CD4-positive, alpha-beta T cell treated with Interleukin-21 for 1 hour (primary cell): ENCODE data around the gene SLC35E2B.
"Not testable (repeated sequence)": the region's sequence is repeated elsewhere in the genome, so short reads cannot be mapped to it uniquely, and the experiment has no call there.

ENCODE experiments used
- DNase-seq: peaks from one replicate; pipeline ENCODE4 v3.0.0-alpha.2; 2020

SLC35E2B gene

GRCh38 chr1:1637479-1637875 is 55.1 kb downstream of the SLC35E2B start:
- not testable (repeated sequence) for DNase-seq

DNA sequence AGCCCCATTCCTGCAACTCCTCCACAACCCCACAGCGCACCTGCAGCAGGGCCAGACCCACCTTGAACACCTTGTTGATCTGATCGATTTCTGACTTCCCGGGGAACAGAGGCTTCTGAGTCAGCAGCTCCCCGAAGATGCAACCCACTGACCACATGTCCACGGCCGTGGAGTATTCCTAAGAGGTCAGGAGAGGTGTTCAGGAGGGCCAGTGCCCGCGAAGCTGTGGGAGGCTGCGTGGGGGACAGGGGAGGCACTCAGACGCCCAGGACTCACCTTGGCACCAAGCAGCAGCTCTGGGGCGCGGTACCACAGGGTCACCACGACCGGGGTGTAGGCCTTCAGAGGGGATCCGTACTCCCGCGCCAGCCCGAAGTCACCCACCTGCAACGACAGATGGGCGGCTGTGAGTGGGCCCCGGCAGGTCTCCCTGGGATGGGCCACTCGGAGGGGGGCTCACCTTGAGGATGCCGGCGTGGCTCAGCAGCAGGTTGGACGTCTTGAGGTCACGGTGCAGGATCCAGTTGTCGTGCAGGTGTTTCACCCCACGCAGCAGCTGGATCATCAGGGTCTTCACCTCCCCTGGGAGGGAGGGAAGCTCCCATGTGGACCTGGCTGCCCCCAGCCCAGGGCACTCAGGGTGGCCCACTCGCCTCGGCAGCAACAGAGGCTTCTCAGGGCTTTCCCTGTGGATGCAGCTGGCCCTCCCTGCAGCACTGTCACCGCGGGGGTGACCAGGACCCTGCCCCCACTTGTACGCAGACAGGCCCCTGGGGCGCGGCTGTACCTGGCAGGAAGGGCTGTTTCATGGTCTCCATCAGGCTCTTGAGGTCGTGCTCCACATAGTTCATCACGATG is 55.7 kb downstream of the SLC35E2B start:
- DNase-seq, result not testable (repeated sequence)

GRCh38 chr1:1634613-1635012 is 58.0 kb downstream of the SLC35E2B start:
- DNase-seq, result not testable (repeated sequence)

DNA sequence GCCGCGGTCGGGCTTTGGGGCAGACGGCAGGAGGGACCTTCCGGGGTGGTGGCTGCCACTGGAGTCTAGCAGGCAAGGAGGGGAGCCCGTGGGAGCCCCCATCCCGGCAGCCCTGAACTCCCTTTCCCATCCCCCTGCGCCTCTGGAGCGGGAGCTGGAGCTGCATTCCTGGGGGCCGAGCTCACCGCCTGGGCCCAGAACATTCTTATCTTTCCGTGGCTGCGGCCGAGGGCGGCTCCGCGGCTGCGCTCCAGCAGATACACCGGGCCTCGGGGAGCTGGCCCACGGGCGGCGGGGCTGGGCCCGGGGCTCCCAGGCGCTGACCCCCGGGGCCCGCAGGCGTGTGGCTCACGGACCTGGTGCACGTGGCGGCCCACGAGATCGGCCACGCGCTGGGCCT is 59.2 kb downstream of the SLC35E2B start:
- not testable (repeated sequence) for DNase-seq

GRCh38 chr1:1631782-1632420 is 60.7 kb downstream of the SLC35E2B start, which contains the start of gene MMP23B:
MMP23B (plus strand) TSS chr1:1632173; CDS start chr1:1632219, 46 bp downstream.
- DNase-seq, result no peak

DNA sequence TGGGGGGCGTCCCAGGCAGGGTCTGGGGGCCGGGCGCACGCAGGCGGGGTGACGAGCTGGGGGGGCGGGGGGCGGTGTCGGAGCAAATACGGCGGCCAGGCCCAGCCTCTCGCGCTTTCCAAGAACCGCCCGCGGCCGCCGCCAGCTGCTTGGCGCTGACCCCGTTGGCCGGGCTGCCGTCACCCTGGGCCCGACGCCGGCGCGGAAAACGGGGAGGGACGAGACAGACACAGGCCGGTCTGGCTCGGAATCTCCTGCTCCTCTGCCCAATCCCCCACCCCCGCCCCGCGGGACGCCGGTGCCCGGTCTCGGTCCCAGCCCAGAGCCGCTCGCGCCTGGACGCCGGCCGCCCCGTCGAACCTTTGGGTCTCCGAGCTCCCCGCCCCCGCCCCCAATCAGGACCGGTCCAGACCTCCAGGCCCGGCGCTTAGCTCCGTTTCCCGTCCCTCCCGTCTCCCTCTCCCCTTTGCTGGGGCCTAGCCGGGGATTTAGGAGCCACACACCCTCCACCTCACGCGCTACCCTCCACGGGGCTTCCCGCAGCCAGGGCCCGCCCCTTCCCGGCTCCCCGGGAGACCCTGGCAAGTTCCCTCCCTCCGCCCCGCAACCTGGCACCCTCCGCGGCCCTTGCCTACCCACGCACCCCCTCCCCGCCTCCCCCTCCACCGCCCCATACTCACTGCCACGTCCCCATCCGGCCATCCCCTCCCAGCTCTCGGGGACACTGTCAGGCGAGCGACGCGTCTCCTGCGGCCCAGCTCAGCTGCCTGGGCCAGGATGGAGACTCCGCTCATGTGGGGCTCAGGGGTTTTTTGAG is 61.4 kb downstream of the SLC35E2B start:
- DNase-seq, result peak; percentile 75

DNA sequence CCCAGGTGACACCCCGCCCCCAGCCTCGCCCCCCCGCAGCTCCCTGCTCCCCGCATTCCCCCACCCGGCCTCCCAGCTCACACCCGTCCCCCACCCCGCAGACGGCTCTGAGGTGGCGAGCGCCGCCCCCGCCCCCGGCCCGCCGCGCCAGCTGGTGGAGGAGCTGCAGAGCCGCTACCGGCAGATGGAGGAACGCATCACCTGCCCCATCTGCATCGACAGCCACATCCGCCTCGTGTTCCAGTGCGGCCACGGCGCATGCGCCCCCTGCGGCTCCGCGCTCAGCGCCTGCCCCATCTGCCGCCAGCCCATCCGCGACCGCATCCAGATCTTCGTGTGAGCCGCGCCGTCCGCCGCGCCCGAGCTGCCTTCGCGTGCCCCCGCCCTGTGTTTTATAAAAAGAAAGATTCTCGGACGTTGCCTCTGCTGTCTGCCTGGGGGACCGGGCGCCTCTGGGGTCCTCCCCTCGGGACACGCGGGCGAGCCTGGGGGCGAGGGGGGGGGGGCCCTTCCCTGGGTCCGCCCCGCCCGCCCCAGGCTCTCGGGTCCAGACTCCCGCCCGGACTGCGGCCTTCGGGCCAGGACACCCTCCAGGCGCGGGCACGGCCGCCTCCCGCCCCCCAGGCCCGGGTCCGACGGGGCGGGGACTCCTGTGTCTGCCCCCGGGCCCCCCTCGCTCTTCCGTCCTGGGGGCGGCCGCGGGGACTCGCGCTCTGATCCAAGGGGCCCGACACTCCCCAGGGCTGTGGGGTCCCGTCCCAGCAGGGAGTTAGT is 62.2 kb downstream of the SLC35E2B start:
- peak; percentile 97 for DNase-seq

- DNase-seq, result peak; percentile 91
Measured at GRCh38 chr1:1629430-1630190, 63.0 kb downstream of the SLC35E2B start.

- peak; percentile 57 for DNase-seq
Measured at GRCh38 chr1:1628754-1629429, 63.7 kb downstream of the SLC35E2B start.

DNA sequence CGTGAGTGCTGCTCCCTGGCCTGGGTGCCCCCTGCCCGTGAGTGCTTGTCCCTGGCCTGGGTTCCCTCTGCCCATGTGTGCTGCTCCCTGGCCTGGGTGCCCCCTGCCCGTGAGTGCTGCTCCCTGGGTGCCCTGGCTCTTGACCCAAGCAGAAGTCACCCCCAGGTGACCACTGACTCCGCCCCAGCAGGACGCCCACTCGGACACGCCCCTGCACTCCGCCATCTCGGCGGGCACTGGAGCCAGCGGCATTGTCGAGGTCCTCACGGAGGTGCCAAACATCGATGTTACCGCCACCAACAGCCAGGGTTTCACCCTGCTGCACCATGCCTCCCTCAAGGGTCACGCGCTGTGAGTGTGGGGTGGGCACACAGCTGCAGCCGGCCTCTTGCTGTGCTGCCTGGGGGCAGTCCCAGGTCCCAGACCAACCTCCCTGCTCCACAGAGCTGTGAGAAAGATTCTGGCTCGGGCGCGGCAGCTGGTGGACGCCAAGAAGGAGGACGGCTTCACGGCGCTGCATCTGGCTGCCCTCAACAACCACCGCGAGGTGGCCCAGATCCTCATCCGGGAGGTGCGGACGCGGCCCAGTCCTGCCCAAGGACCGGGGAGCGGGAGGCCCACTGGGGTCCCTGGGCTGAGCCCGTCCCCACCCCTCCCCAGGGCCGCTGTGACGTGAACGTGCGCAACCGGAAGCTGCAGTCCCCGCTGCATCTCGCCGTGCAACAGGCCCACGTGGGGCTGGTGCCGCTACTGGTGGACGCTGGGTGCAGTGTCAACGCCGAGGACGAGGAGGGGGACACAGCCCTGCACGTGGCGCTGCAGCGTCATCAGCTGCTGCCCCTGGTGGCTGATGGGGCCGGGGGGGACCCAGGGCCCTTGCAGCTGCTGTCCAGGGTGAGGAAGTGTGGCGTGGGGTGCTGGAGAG is 64.5 kb downstream of the SLC35E2B start:
- DNase-seq, result no peak

GRCh38 chr1:1627261-1627828 is 65.2 kb downstream of the SLC35E2B start:
- DNase-seq, result no peak

- DNase-seq, result no peak
Measured at GRCh38 chr1:1626207-1627141, 66.1 kb downstream of the SLC35E2B start.

GRCh38 chr1:1625824-1626206 is 66.8 kb downstream of the SLC35E2B start:
- no peak for DNase-seq

DNA sequence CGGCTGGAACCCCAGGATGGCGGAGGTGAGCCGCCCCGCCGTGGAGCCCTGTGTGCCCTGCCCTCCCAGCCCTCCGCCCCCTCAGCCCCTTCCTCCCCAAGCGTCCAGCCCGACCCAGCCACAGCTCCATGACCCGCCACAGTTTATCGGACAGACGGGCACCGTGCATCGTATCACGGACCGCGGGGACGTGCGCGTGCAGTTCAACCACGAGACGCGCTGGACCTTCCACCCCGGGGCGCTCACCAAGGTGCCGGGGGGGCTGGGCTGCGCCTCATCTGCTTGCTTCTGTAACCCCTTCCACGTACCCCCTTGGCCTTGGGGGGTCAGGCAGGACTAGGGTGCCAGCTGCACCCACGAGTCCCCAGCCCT is 67.2 kb downstream of the SLC35E2B start:
- DNase-seq, result no peak

DNA sequence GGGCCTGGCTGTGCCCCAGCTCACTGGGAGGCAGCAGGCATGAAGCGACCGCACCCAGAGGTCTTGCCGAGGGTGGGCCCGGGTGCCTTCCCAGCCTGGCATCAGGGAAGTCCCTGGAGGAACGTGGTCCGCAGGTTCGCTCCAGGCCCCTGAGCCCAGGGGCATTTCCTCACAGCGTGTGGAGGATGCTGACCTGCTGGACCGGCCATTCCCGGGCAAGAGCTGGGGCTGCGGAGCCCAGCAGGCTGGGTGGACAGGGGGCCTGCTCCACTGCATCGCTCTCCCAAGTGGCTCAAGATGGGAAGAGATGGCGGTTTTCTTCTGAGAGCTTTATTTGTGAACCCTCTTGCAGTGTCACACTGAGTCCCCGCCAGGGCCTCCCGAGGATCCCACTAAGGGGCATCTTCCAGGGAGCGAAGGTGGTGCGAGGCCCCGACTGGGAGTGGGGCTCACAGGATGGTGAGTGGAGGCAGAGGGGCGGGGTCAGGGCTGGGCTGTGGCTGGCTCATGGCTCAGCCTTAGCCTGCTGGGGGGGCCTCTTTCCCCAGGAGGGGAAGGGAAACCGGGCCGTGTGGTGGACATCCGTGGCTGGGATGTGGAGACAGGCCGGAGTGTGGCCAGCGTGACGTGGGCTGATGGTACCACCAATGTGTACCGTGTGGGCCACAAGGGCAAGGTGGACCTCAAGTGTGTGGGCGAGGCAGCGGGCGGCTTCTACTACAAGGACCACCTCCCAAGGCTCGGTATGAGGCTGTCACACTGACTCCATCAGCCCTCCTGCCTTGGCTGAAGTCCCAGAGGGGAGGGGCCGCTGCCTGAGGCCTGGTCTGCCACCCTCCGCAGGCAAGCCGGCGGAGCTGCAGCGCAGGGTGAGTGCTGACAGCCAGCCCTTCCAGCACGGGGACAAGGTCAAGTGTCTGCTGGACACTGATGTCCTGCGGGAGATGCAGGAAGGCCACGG is 67.9 kb downstream of the SLC35E2B start:
- DNase-seq, result no peak

GRCh38 chr1:1623631-1624442 is 68.8 kb downstream of the SLC35E2B start:
- no peak for DNase-seq
